Spinal cord (tissue), 10 donors: Measurements from ENCODE around the gene LRRN2. TPM values are rescaled to one million over a fixed set of nuclear protein-coding genes. Genes with fewer than 3 reads are reported as not detected.

ENCODE experiments used
- DNase-seq, 6 donors: peaks; one replicate each; pipeline versions ENCODE4 v3.0.0 to v3.0.0-alpha.2; 2013 to 2015; ENCODE audit warnings: low spot score in 6 of 6, low read depth in 4 of 6
- H3K27ac ChIP-seq: one replicate; pipeline ENCODE4 v1.5.1; 2013; ENCODE audit warnings: low read depth, low read length, control low read depth
- H3K27me3 ChIP-seq: one replicate; pipeline ENCODE4 v1.6.1; 2013; ENCODE audit warnings: low read length; ENCODE audit not compliant: control insufficient read depth, insufficient read depth
- H3K36me3 ChIP-seq: one replicate; pipeline ENCODE4 v1.6.1; 2013; ENCODE audit warnings: low read length; ENCODE audit not compliant: control insufficient read depth, insufficient read depth
- H3K4me1 ChIP-seq: one replicate; pipeline ENCODE4 v1.6.1; 2013; ENCODE audit warnings: low read length; ENCODE audit not compliant: control insufficient read depth, insufficient read depth
- H3K4me3 ChIP-seq: one replicate; pipeline ENCODE4 v1.5.1; 2013; ENCODE audit warnings: low read depth, low read length, control low read depth
- H3K9me3 ChIP-seq: one replicate; pipeline ENCODE4 v1.6.1; 2013; ENCODE audit warnings: low read length; ENCODE audit not compliant: control insufficient read depth, insufficient read depth
- WGBS: methylation state at CpG from one replicate; pipeline ENCODE4 v1.1.5; 2013; ENCODE audit warnings: missing lambda C conversion rate; ENCODE audit not compliant: insufficient coverage; 5-methylcytosine and 5-hydroxymethylcytosine counted together
- polyA plus RNA-seq, 2 donors: library from polyadenylated mRNA; unstranded; fragments of 120-200 nt; gene quantifications; one replicate each; pipeline ENCODE4 v1.2.1, GENCODE V29; 2013; ENCODE audit not compliant: insufficient read length in 2 of 2
- total RNA-seq, 2 donors: library from RNA; depleted of rRNA in 1 of 2; stranded (reverse); fragments of 120-200 nt in 1 of 2; fragments of >200 nt in 1 of 2; gene quantifications; one replicate each; pipeline versions ENCODE4 v1.2.3 to v1.2.4, GENCODE V29; 2013 to 2014
- donor health status: healthy.

The LRRN2 gene
- total and polyA plus RNA-seq, 4 donors, result 10.3 to 53.1 (median 30.9) TPM

GRCh38 chr1:204602111-204602579 is 83.4 kb downstream of the LRRN2 start:
- DNase-seq, result peak in 1 of 6 donors; percentile 69
- Histone ChIP-seq H3K27me3 (no peaks in the 10 kb centered on the region), H3K4me1 (peaks cover 15% of the 10 kb centered on the region), H3K36me3 (peaks cover 3% of the 10 kb centered on the region), H3K27ac (no peak overlapping the region), H3K9me3 (no peaks in the 10 kb centered on the region), H3K4me3 (no peak overlapping the region)
- WGBS, result no CpG with 5 or more reads among the region's 6 CpGs

DNA sequence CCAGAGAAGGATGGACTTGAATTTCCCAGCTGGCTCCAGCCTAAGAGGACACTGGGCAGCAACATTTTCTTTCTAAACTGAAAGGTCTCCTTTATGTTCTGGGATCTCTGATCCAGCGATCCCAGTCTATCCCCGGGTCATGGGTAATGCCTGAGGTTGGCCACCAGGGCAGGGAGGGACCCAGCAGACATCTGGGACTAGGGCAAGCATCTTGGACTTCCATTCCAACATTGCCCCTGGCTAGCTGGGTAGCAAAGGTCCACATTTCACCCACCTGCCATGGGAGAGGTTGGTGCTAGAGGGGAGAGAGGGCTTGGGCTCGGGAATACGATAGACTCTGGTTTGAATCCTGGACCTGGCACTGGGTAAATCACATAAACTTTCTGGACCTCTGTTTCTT is 84.6 kb downstream of the LRRN2 start:
- H3K4me3 ChIP-seq, result no peak overlapping the region
- 95% methylated on average over 4 of the region's 4 CpGs for WGBS
- H3K4me1 ChIP-seq, result peaks cover 15% of the 10 kb centered on the region
- H3K36me3 ChIP-seq, result peaks cover 3% of the 10 kb centered on the region
- DNase-seq, result no peak
- H3K27ac ChIP-seq, result no peak overlapping the region
- no peaks in the 10 kb centered on the region for H3K27me3 ChIP-seq
- H3K9me3 ChIP-seq, result no peaks in the 10 kb centered on the region

GRCh38 chr1:204600203-204600602 is 85.3 kb downstream of the LRRN2 start:
- H3K4me3 ChIP-seq, result no peak overlapping the region
- H3K27me3 ChIP-seq, result no peaks in the 10 kb centered on the region
- no peak overlapping the region for H3K27ac ChIP-seq
- H3K9me3 ChIP-seq, result no peaks in the 10 kb centered on the region
- WGBS, result 85% methylated on average over 4 of the region's 5 CpGs
- H3K36me3 ChIP-seq, result peaks cover 3% of the 10 kb centered on the region
- DNase-seq, result no peak
- H3K4me1 ChIP-seq, result peaks cover 15% of the 10 kb centered on the region

DNA sequence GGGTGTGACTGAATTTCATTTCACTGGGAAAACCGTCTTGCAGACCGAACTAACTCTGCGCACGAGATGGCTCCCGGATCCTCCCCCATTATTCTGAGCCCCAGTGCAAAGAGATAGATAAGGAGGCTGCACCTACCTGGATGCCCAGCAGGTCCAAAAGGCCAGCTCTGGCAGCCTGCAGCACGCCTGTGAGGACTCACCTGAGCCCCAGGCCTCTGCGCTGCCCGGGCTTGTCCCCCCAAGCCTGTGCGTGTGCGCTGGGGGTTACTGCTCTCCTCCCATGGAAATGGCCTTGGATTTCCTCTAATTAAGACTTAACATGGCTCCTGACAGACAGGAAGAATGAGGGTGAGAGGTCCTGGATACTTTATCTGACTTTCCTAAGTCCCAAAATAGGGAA is 85.9 kb downstream of the LRRN2 start:
- DNase-seq, result no peak
- Histone ChIP-seq H3K9me3 (no peaks in the 10 kb centered on the region), H3K27me3 (no peaks in the 10 kb centered on the region), H3K4me3 (no peak overlapping the region), H3K4me1 (peaks cover 15% of the 10 kb centered on the region), H3K36me3 (peaks cover 3% of the 10 kb centered on the region), H3K27ac (no peak overlapping the region)
- 96% methylated on average over 5 of the region's 10 CpGs for WGBS

GRCh38 chr1:204599098-204599497 is 86.4 kb downstream of the LRRN2 start:
- DNase-seq, result no peak
- WGBS, result 77% methylated on average over 8 of the region's 8 CpGs
- Histone ChIP-seq H3K4me1 (peaks cover 15% of the 10 kb centered on the region), H3K4me3 (no peak overlapping the region), H3K27me3 (no peaks in the 10 kb centered on the region), H3K27ac (no peak overlapping the region), H3K36me3 (peaks cover 3% of the 10 kb centered on the region), H3K9me3 (no peaks in the 10 kb centered on the region)

DNA sequence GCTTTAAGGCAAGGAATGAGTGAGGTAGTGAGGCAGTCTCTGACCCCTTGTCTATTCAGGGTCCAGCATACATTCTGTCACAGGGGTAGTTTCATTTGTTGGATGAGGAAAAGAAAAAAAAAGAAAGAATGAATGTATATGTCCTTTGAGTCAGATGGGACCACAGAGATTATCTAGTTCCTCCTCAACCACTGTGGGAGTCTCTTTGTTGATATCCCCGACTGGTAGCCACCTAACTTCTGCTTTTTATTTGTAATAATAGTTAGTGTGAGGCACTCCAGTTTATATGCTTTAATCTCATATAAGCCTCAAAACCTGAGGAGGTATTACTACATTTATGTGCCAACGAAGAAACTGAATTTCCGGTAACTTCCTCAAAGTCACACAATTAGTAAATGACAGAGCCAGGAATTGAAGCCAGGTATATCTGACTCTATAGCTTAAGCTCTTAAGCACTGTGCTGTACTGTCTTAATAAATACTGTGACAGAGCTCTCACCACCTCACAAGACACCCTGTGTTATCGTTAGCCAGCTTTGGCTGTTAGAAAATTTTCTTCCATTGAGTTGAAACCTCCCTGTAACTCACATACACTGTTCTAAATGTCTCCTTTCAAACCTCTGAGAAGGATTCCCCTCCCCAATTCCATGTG is 87.1 kb downstream of the LRRN2 start:
- 70% methylated on average over 1 of the region's 4 CpGs for WGBS
- Histone ChIP-seq H3K4me3 (no peak overlapping the region), H3K9me3 (no peaks in the 10 kb centered on the region), H3K27ac (no peak overlapping the region), H3K4me1 (peaks cover 15% of the 10 kb centered on the region), H3K36me3 (peaks cover 3% of the 10 kb centered on the region), H3K27me3 (no peaks in the 10 kb centered on the region)
- DNase-seq, result no peak

DNA sequence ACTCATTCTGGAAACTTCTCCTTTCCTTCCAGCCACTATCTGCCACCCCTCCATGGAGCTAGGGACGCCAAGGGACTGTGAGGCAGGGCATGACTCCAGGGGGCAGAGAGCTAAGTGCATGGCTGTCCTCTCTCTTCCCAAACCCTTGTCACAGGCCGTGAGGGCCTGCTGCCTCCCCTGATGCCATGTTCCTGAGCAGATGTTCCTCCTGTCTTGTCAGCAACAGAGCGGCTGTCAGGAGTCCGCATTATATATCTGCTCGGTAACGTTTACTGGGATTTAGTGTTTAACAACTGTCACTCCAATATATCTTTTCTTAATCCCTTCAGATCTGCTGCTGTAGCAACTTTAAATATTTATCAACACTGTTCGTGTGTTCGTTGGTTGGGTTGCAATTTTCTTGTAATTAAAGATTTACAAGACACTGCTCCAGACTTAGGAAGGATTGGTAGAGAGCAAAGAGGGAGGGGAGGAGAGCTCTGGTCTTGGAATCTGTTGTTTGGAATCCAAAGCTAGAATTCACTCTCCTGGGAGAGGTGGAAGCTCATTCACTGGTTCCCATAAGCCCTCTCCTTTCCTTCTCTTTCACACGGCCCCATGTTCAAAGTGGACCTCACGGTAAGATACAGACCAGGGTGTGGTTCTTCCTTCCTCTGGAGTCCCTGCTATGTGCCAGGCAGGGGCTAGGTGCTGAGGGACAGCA is 93.1 kb downstream of the LRRN2 start:
- no peak overlapping the region for H3K27ac ChIP-seq
- no peaks in the 10 kb centered on the region for H3K9me3 ChIP-seq

GRCh38 chr1:204591473-204592090 is 94.0 kb downstream of the LRRN2 start:
- WGBS, result 100% methylated on average over 1 of the region's 3 CpGs

More for the DNA sequence above, 93.1 kb downstream of the LRRN2 start:
- no peaks in the 10 kb centered on the region for H3K4me1 ChIP-seq
- H3K27me3 ChIP-seq, result no peaks in the 10 kb centered on the region
- H3K4me3 ChIP-seq, result no peak overlapping the region
- peak in 1 of 6 donors; percentile 48 for DNase-seq
- 65% methylated on average over 5 of the region's 10 CpGs for WGBS
- no peaks in the 10 kb centered on the region for H3K36me3 ChIP-seq

DNA sequence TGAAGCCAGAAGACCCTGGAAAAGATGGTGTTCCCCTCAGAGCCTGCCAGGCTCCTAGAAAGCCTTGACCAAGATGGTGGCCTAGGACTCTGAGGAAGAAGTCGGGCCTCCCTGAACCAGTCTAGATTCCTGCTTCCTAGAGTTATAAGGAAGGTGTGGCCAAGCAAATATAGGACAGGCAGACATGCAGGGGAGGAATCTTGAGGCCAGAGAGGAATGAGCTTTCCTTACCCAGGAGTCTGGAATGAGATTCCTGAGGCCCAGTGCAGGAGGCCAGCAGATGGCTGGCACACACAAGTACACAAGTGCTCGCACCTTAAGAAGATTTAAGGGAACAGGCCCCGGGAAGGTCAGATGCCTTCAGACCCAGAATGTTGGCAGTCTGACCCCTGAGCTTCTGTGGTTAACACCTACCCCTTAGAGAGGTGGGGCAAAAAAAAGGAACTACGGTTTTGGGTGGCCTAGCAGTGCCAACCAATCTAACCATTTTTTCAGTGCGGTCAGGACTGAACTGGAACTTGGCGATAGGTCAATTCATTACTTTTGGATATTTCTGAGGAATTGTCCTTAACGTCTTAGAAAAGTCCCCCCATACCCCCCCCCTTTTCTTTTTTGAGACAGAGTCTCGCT is 96.0 kb downstream of the LRRN2 start:
- Histone ChIP-seq H3K4me1 (no peaks in the 10 kb centered on the region), H3K36me3 (no peaks in the 10 kb centered on the region), H3K27me3 (no peaks in the 10 kb centered on the region), H3K27ac (no peak overlapping the region), H3K9me3 (no peaks in the 10 kb centered on the region), H3K4me3 (no peak overlapping the region)
- no peak for DNase-seq
- 90% methylated on average over 6 of the region's 8 CpGs for WGBS

More at GRCh38 chr1:204591473-204592090, 94.0 kb downstream of the LRRN2 start:
- no peak for DNase-seq
- Histone ChIP-seq H3K36me3 (no peaks in the 10 kb centered on the region), H3K27ac (no peak overlapping the region), H3K4me1 (no peaks in the 10 kb centered on the region), H3K9me3 (no peaks in the 10 kb centered on the region), H3K27me3 (no peaks in the 10 kb centered on the region), H3K4me3 (no peak overlapping the region)
